Endothelial cell of umbilical vein (primary cell): Measurements from ENCODE around the gene RNF145. TPM values are rescaled to one million over a fixed set of nuclear protein-coding genes. Genes with fewer than 3 reads are reported as not detected.

Source experiments
- BruUV-seq: library from RNA; stranded (reverse); fragments of 400-500 nt; replicated peaks from 2 replicates; lab custom pipeline; 2021; lab: Mats Ljungman, UMichigan
- CTCF ChIA-PET: fragments of 300-600, 350-600 bp; sonication (Branson Sonifier 250); formaldehyde crosslinking; loops from one replicate; lab custom pipeline; 2021; ENCODE audit warnings: antibody characterized with exemption, inconsistent platforms; lab: Charles Lee
- POLR2A ChIA-PET: fragments of 300-600, 350-600 bp; sonication (Branson Sonifier 250); formaldehyde crosslinking; loops from one replicate; lab custom pipeline; 2021; ENCODE audit warnings: antibody characterized with exemption, inconsistent platforms; lab: Charles Lee
- DNase-seq: peaks from one replicate; pipeline ENCODE4 v3.0.0-alpha.2; 2011; ENCODE audit warnings: low read depth, low spot score
- FAIRE-seq: peaks from 2 replicates; lab custom pipeline; 2011; peaks lifted over from hg19 to GRCh38; lab: Jason Lieb, UNC
- H2AFZ ChIP-seq: 2 replicates; pipeline ENCODE4 v1.6.0; 2012; ENCODE audit warnings: low read depth, low read length, control low read depth, inconsistent platforms
- H3K27ac ChIP-seq: 2 replicates; pipeline ENCODE4 v1.5.1; 2011; ENCODE audit warnings: low read depth, mild to moderate bottlenecking, control low read depth, low read length, moderate library complexity; ENCODE audit not compliant: insufficient read depth
- H3K27me3 ChIP-seq, 2 experiments: 2 replicates each; pipeline versions ENCODE4 v1.6.0 to v1.6.1; 2011; ENCODE audit warnings: low read length in 2 of 2, mixed read lengths in 1 of 2; ENCODE audit not compliant: control insufficient read depth in 2 of 2, insufficient read depth in 2 of 2
- H3K36me3 ChIP-seq, 2 experiments: 2 replicates in 1 of 2; 3 replicates in 1 of 2; pipeline ENCODE4 v1.5.1; 2011; ENCODE audit warnings: low read length in 2 of 2, mild to moderate bottlenecking in 1 of 2, moderate library complexity in 1 of 2; ENCODE audit not compliant: control insufficient read depth in 2 of 2, insufficient read depth in 2 of 2; ENCODE audit errors: extremely low read depth in 1 of 2
- H3K4me1 ChIP-seq: 3 replicates; pipeline ENCODE4 v1.5.1; 2011; ENCODE audit warnings: mild to moderate bottlenecking, low read length; ENCODE audit not compliant: control insufficient read depth, insufficient read depth; ENCODE audit errors: extremely low read depth
- H3K4me2 ChIP-seq: 2 replicates; pipeline ENCODE4 v1.6.1; 2011; ENCODE audit warnings: low read length, control low read depth, mixed read lengths; ENCODE audit not compliant: insufficient read depth
- H3K4me3 ChIP-seq, 3 experiments: fragments of 200-600 bp in 1 of 3; sonication (generic), shearing (Covaris generic) in 1 of 3; replicated peaks in 1 of 3; 2 replicates each; pipeline ENCODE4 v1.5.1; 2011 to 2016; ENCODE audit warnings: control low read depth in 3 of 3, low read length in 3 of 3, mild to moderate bottlenecking in 2 of 3, inconsistent platforms in 1 of 3, low read depth in 1 of 3, moderate library complexity in 1 of 3; ENCODE audit not compliant: insufficient read depth in 1 of 3
- H3K79me2 ChIP-seq: 2 replicates; pipeline ENCODE4 v1.6.0; 2012; ENCODE audit warnings: low read length, inconsistent platforms; ENCODE audit not compliant: control insufficient read depth, insufficient read depth
- H3K9ac ChIP-seq: replicated peaks from 2 replicates; pipeline ENCODE3; 2011; ENCODE audit warnings: low read length, control low read depth; ENCODE audit not compliant: insufficient read depth; ENCODE audit errors: extremely low read depth
- H3K9me1 ChIP-seq: replicated peaks from 3 replicates; pipeline ENCODE4 v1.6.0; 2011; ENCODE audit warnings: mild to moderate bottlenecking, low read length; ENCODE audit not compliant: control insufficient read depth, insufficient read depth; ENCODE audit errors: extremely low read depth
- H3K9me3 ChIP-seq: replicated peaks from 2 replicates; pipeline ENCODE4 v1.5.1; 2012; ENCODE audit warnings: low read length, inconsistent platforms; ENCODE audit not compliant: control insufficient read depth, insufficient read depth
- H4K20me1 ChIP-seq: replicated peaks from 2 replicates; pipeline ENCODE3; 2011; ENCODE audit warnings: mild to moderate bottlenecking, low read length; ENCODE audit not compliant: control insufficient read depth, insufficient read depth; ENCODE audit errors: extremely low read depth
- EZH2 ChIP-seq: IDR thresholded peaks from 2 replicates; pipeline ENCODE4 v1.6.1; 2012; ENCODE audit warnings: borderline replicate concordance, low read depth, mild to moderate bottlenecking, moderate library complexity, low read length, inconsistent platforms; ENCODE audit not compliant: severe bottlenecking
- FOS ChIP-seq: IDR thresholded peaks from 2 replicates; pipeline ENCODE4 v1.6.1; 2011; ENCODE audit warnings: mild to moderate bottlenecking, low read length, moderate library complexity, borderline replicate concordance; ENCODE audit not compliant: insufficient read depth
- GATA2 ChIP-seq: IDR thresholded peaks from 2 replicates; pipeline ENCODE4 v1.7.0; 2011; ENCODE audit warnings: low read depth, mild to moderate bottlenecking, moderate library complexity, mixed read lengths, low read length; ENCODE audit not compliant: insufficient read length, insufficient read depth
- JUN ChIP-seq: IDR thresholded peaks from 2 replicates; pipeline ENCODE4 v1.6.1; 2011; ENCODE audit warnings: borderline replicate concordance, low read depth; ENCODE audit not compliant: insufficient read length, insufficient read depth
- MYC ChIP-seq: IDR thresholded peaks from one replicate; pipeline ENCODE4 v1.6.1; 2011; ENCODE audit warnings: mild to moderate bottlenecking, low read depth, low read length
- POLR2A ChIP-seq: IDR thresholded peaks from 2 replicates; pipeline ENCODE4 v1.6.1; 2012; ENCODE audit warnings: low read depth, mild to moderate bottlenecking, control low read depth, low read length
- POLR2AphosphoS5 ChIP-seq: IDR thresholded peaks from 2 replicates; pipeline ENCODE4 v1.6.1; 2012; ENCODE audit warnings: low read depth, mild to moderate bottlenecking, control low read depth, low read length, moderate library complexity; ENCODE audit not compliant: insufficient read depth
- dilution Hi-C: fragments of 300-500 bp; cut with MboI; formaldehyde crosslinking; loops from one replicate; pipeline ENCODE4 v1.15.0; 2019; ENCODE audit warnings: low sequenced_read_pairs; ENCODE audit not compliant: extremely low pct_ligation_motif_present
- intact Hi-C: fragments of 100-400 bp; cut with micrococcal nuclease; formaldehyde crosslinking; loops from one replicate; pipeline ENCODE4 v1.10.0; 2022
- polyA plus RNA-seq, 4 experiments: library from polyadenylated mRNA; depleted of rRNA in 3 of 4; stranded (reverse) in 3 of 4; unstranded in 1 of 4; fragments of >200 nt; gene quantifications; 2 replicates each; pipeline versions ENCODE4 v1.2.1 to v1.2.3, GENCODE V29; 2011 to 2012; ENCODE audit warnings: missing spikeins in 1 of 4
- total RNA-seq: library from RNA; stranded (reverse); gene quantifications from 2 replicates; pipeline ENCODE4 v1.2.3, GENCODE V29; 2021
- TF ChIP-seq, protein P1 (sequence below): IDR thresholded peaks from 2 replicates; pipeline ENCODE4 v1.6.1; 2011; ENCODE audit not compliant: insufficient read depth, insufficient read length
- TF ChIP-seq, protein P2 (sequence below), 2 donors: IDR thresholded peaks; 1 replicate in 1 of 2; 2 replicates in 1 of 2; pipeline ENCODE4 v1.5.1; 2011; ENCODE audit warnings: low read length in 2 of 2, mild to moderate bottlenecking in 2 of 2, moderate library complexity in 2 of 2, control low read depth in 1 of 2, inconsistent platforms in 1 of 2, low read depth in 1 of 2; ENCODE audit not compliant: insufficient read depth in 1 of 2; ENCODE audit errors: extremely low read depth in 1 of 2

Gene RNF145
- total and polyA plus RNA-seq, 2 donors (not counting 3 experiments of a cell fraction or from before 2014, with no cell fraction given), result 39.4 to 62.3 TPM

DNA sequence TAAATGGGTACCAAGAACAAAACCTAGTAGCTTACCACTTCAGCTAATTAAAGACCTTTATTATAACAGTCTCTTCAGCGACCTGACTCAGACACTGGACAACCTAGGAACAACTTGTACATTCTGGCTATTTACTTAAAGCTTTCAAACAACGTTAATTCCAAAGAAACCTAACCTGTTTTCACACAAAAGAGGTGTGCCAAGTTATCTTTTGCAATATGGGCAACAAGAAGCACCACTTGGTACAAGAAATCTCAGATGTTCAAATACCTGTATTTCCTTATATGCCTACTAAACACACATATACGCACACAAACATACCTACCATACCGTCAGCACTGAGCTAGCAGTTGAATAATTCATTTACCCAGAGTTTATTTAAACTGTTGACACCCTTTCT is 23.0 kb downstream of the RNF145 start:
- Histone ChIP-seq H3K9me3 (no peaks in the 10 kb centered on the region), H3K9ac (no peak overlapping the region), H3K4me1 (peaks cover 4% of the 10 kb centered on the region), H2AFZ (no peak overlapping the region), H3K4me3 (no peak overlapping the region), H3K27ac (no peak overlapping the region), H3K9me1 (no peaks in the 10 kb centered on the region), H4K20me1 (no peaks in the 10 kb centered on the region), H3K79me2 (peaks cover 22% of the 10 kb centered on the region), H3K27me3 (no peaks in the 10 kb centered on the region), H3K4me2 (no peak overlapping the region), H3K36me3 (peaks cover 0 to 3% of the 10 kb centered on the region in 2 experiments)
- intact Hi-C loops, result no loop called here
- ChIA-PET POLR2A (no interaction called here), CTCF (interaction anchor here (1.0 to 2.8 kb wide), 3 partner anchors 10 to 29 kb away, joined by 4 to 10 read pairs (median 9); no protein-coding TSS in a partner anchor)
- DNase-seq, result no peak
- FAIRE-seq, result no peak
- BruUV-seq, result no TSS peak
- TF ChIP-seq GATA2 (no peak), FOS (no peak), POLR2AphosphoS5 (no peak), EZH2 (no peak), MYC (no peak), JUN (no peak), POLR2A (no peak)
- TF ChIP-seq, protein P1, sequence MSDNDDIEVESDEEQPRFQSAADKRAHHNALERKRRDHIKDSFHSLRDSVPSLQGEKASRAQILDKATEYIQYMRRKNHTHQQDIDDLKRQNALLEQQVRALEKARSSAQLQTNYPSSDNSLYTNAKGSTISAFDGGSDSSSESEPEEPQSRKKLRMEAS, result no peak
- TF ChIP-seq, protein P2, sequence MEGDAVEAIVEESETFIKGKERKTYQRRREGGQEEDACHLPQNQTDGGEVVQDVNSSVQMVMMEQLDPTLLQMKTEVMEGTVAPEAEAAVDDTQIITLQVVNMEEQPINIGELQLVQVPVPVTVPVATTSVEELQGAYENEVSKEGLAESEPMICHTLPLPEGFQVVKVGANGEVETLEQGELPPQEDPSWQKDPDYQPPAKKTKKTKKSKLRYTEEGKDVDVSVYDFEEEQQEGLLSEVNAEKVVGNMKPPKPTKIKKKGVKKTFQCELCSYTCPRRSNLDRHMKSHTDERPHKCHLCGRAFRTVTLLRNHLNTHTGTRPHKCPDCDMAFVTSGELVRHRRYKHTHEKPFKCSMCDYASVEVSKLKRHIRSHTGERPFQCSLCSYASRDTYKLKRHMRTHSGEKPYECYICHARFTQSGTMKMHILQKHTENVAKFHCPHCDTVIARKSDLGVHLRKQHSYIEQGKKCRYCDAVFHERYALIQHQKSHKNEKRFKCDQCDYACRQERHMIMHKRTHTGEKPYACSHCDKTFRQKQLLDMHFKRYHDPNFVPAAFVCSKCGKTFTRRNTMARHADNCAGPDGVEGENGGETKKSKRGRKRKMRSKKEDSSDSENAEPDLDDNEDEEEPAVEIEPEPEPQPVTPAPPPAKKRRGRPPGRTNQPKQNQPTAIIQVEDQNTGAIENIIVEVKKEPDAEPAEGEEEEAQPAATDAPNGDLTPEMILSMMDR (IDR thresholded peaks at IDR 0.05; ENCODE audit: extremely low read depth in 1 of 2, insufficient read depth in 1 of 2, low read depth in 1 of 2, low read length in 2 of 2), result no peak
- dilution Hi-C loops, result no loop called here
